Lower lobe of right lung (tissue), 2 donors: ENCODE results near the gene BTNL8. TPM values are rescaled to one million over a fixed set of nuclear protein-coding genes. Genes with fewer than 3 reads are reported as not detected.

Experiments
- ATAC-seq, 2 donors: fragments of 200-7000 bp; cut with Tn5 transposase; one replicate each; pipeline ENCODE4 v1.9.1; 2020 to 2022; ENCODE audit warnings: mild to moderate bottlenecking in 2 of 2, moderate library complexity in 2 of 2
- DNase-seq: peaks from one replicate; pipeline ENCODE4 v3.0.0-alpha.2; 2020
- H3K27ac ChIP-seq: fragments of 200-600 bp; one replicate; pipeline ENCODE4 v1.8.0; 2022
- H3K27me3 ChIP-seq: fragments of 200-600 bp; one replicate; pipeline ENCODE4 v1.8.0; 2022; ENCODE audit warnings: low read depth
- H3K36me3 ChIP-seq: fragments of 200-600 bp; one replicate; pipeline ENCODE4 v1.8.0; 2022; ENCODE audit warnings: mild to moderate bottlenecking
- H3K4me1 ChIP-seq: fragments of 200-600 bp; one replicate; pipeline ENCODE4 v1.8.0; 2022
- H3K4me3 ChIP-seq: fragments of 200-600 bp; one replicate; pipeline ENCODE4 v1.8.0; 2022; ENCODE audit warnings: mild to moderate bottlenecking
- H3K9me3 ChIP-seq: fragments of 200-600 bp; one replicate; pipeline ENCODE4 v1.8.0; 2022
- CTCF ChIP-seq: fragments of 200-600 bp; IDR thresholded peaks from one replicate; pipeline ENCODE4 v1.8.0; 2022; ENCODE audit warnings: antibody characterized with exemption, mild to moderate bottlenecking
- intact Hi-C: fragments of 100-400 bp; cut with DNase I; formaldehyde crosslinking; loops from one replicate; pipeline ENCODE4 v1.11.0; 2022
- long read RNA-seq: library from polyadenylated mRNA; unstranded; transcript quantifications from one replicate; pipeline ENCODE4 v2.0.0, GENCODE V29; 2021
- total RNA-seq: library from RNA; stranded (reverse); fragmentation: NEBNext Ultra II Directional; extraction: Animal tissue kit (Norgen Biotek cat#: 25700); gene quantifications from one replicate; pipeline ENCODE4 v1.2.1, GENCODE V29; 2021
- donor health status: DM: no; HTN: yes; CAD: no; lungs with severe emphysema.

Gene BTNL8
- 5.3 TPM for total RNA-seq
- long read RNA-seq, partial matches to known transcripts: 1 of 3 reads
- long read RNA-seq, other reads (novel, unspliced or antisense): 2 of 3 reads

GRCh38 chr5:180898621-180899246, at the start of gene BTNL8:
Gene BTNL8 (plus strand): TSS chr5:180899159. CDS start chr5:180899311, 152 bp downstream.
- Histone ChIP-seq H3K27me3 (peaks cover 5% of the 10 kb centered on the region), H3K4me1 (no peaks in the 10 kb centered on the region), H3K36me3 (no peaks in the 10 kb centered on the region), H3K4me3 (no peak within 1 kb of the TSS), H3K9me3 (no peaks in the 10 kb centered on the region), H3K27ac (no peak within 1 kb of the TSS)
- intact Hi-C loops: no loop called here
- no peak for TF ChIP-seq CTCF
- no peak for ATAC-seq
- DNase-seq: no peak

- H3K36me3 ChIP-seq: peaks cover 28% of the 10 kb centered on the region
- no peaks in the 10 kb centered on the region for H3K27me3 ChIP-seq
- TF ChIP-seq CTCF: no peak
- H3K4me1 ChIP-seq: peaks cover 12% of the 10 kb centered on the region
- no peak overlapping the region for H3K4me3 ChIP-seq
- H3K27ac ChIP-seq: no peak overlapping the region
- ATAC-seq: no peak
- intact Hi-C loops: no loop called here
- no peak for DNase-seq
- peaks cover 9% of the 10 kb centered on the region for H3K9me3 ChIP-seq
These were observed 49.1 kb upstream of the BTNL8 start for GRCh38 chr5:180849827-180850226.

- no peak for TF ChIP-seq CTCF
- no peak for ATAC-seq
- no peak overlapping the region for H3K4me3 ChIP-seq
- peaks cover 12% of the 10 kb centered on the region for H3K4me1 ChIP-seq
- H3K9me3 ChIP-seq: peaks cover 9% of the 10 kb centered on the region
- no peaks in the 10 kb centered on the region for H3K27me3 ChIP-seq
- H3K36me3 ChIP-seq: peaks cover 28% of the 10 kb centered on the region
- no peak for DNase-seq
- H3K27ac ChIP-seq: no peak overlapping the region
- intact Hi-C loops: no loop called here
These were observed 48.4 kb upstream of the BTNL8 start for GRCh38 chr5:180850434-180851078.

- no peak for DNase-seq
- Histone ChIP-seq H3K27ac (no peak overlapping the region), H3K36me3 (peaks cover 35% of the 10 kb centered on the region), H3K9me3 (peaks cover 9% of the 10 kb centered on the region), H3K4me3 (no peak overlapping the region), H3K4me1 (peaks cover 12% of the 10 kb centered on the region), H3K27me3 (no peaks in the 10 kb centered on the region)
- TF ChIP-seq CTCF: no peak
- ATAC-seq: no peak
- intact Hi-C loops: no loop called here
These were observed 46.5 kb upstream of the BTNL8 start for GRCh38 chr5:180852495-180852894.

- DNase-seq (no peak), ATAC-seq (no peak)
- Histone ChIP-seq H3K27ac (no peak overlapping the region), H3K9me3 (peaks cover 9% of the 10 kb centered on the region), H3K27me3 (no peaks in the 10 kb centered on the region), H3K4me3 (no peak overlapping the region), H3K4me1 (peaks cover 12% of the 10 kb centered on the region), H3K36me3 (peaks cover 35% of the 10 kb centered on the region)
- no peak for TF ChIP-seq CTCF
- intact Hi-C loops: no loop called here
These were observed 45.7 kb upstream of the BTNL8 start for GRCh38 chr5:180853121-180853847.
